ENCODE measurements around the gene NCK2.
"Not testable (repeated sequence)": the region's sequence is repeated elsewhere in the genome, so short reads cannot be mapped to it uniquely, and the experiment has no call there.

Gene NCK2

DNA sequence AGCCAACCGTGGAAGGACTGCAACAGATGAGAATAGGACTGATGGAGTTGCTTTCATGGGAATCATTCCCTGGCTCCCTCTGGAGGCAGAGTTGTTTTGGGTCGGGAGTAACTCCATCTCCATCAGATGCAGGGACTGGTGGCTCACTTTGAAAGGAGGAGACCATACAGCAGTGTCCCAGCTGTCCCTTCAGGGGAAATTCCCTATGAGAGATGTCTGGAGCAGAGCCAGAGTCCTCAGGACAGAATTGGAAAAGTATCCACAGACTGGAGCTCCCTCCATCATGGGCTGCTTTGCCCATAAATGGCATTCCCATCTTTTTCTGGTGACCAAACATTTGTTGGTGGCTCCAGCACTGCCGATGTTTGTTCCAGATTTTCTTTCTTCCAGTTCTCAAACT is 144.3 kb downstream of the NCK2 start:
- DNase-seq (ENCODE audit: low read depth, low spot score), result no peak

- DNase-seq (ENCODE audit: low read depth, low spot score), result no peak
Measured at GRCh38 chr2:105890111-105890510, 145.4 kb downstream of the NCK2 start.

DNA sequence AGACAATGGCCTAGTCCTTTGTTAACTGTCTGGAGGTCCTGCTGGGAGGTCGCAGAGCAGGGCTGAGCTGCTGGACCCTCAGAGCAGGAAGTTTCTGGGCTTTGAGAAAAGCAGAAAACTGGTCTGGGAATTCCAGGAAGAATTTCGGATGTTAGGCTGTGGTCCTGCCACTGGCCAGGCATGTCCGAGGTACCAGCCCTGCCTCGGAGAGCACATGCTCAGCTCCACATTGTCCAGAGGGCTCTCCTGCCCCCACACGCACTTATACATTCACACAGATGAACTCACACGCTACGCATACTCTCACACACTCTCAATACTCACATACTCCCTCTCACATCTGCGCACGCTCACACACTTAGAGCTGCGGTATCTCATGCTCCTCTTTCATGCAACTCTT is 146.1 kb downstream of the NCK2 start:
- DNase-seq (ENCODE audit: low read depth, low spot score), result no peak

DNA sequence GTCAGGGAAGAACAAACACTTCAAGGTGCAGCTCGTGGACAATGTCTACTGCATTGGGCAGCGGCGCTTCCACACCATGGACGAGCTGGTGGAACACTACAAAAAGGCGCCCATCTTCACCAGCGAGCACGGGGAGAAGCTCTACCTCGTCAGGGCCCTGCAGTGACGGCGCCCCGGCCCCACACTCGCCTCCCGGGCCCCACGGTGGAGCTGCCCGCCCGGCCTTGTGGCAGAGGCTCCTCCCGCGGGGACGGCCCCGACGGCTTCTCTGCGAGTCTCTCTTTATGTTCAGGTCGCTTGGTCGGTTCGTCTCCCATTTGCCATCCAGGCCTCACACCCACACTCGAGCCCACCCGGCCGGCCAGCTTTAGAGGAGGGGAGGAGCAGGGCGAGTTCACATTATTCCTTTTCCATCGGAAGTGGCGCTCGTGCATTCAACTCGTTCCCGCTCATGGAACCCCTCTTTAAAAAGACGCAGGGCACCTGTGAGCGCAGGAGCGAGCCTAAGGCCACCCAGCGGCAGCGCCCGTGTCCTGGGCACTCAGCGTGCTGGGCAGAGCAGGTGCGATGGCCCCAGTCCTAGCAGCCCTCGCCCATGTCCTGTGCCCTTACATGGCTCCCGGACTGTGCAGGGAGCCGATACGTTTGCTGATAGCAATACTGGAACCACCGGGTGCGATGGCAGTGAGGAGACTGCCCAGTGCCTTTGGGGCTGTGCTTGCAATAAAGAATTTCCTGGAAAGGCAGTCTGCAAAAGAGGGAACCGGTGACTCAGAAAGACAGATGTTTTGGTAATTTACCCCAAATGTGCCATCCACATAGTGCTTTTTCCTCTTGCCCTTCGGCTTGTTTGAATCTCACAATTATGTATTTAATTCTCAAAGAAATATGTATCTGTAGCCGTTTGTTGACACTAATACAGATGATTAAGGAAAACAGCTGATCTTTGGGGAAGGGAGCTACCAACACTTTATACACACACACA is 148.6 kb downstream of the NCK2 start:
- no peak for DNase-seq (ENCODE audit: low read depth, low spot score)

DNA sequence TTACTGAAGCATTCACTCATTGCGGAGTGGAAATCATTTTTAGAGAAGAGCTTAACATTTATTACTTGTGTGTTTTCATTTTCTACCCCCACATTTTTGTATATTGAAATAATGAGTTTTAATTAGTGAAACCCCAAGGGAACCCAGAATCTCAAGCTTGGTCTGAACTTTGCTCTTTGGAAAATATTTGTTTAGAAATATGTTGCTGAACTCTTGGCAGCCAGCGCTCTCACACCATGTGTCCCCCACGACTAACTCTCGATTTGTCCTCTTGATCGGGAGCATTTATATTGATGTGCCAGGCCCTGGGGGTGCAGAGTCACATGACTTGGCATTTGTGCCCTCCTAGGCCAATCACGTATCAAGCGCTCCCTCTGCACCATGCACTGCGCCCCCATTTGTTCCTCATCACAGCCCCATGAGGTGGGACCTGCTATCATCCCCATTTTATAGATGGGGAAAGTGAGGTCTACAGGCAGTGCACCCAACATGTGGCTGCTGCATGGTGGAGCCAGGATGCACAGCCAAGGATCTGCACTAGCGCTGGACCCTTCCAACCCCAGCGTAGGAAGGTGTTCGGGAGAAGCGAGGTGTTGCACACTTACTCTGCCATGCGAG is 149.7 kb downstream of the NCK2 start:
- DNase-seq (ENCODE audit: low read depth, low spot score), result no peak

DNA sequence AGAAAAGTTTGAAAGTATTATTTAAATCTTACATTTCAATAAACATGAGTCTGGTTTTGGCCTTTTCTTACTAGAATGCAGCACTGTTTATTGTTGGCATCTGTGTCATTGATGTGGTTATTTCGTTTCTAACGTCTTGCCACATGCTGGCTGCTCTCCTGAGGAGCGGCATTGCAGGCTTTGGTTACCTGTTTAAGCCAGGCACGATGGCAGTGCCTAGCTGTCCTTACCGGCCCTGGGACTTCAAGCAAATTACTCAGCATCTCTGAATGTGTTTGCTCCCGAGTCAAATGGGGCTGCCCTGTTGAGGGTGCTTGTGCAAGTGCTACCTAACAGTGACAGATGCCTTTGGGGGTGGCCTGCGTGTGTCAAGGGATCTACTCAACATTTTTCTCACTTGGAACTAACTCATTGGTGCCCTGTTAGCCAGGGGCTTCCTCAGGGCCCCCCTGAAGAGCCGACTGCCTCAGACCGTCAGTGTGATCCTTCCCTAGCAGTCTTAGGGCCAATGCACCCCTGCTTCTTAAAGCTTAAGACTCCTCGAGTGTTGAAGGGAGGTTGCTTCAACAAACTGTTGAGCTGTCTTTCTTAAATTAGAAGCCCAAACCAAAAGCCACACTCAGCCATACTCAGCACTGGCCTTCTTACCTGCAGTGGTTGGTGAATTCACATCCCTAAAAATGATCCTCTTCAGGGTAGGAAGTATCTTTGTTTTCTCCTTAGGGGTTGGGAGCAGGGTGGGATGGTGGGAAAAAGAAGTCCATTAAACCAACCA is 151.5 kb downstream of the NCK2 start:
- DNase-seq (ENCODE audit: low read depth, low spot score), result no peak

- no peak for DNase-seq (ENCODE audit: low read depth, low spot score)
Measured at GRCh38 chr2:105896765-105897163, 152.1 kb downstream of the NCK2 start.

- not testable (repeated sequence) for DNase-seq (ENCODE audit: low read depth, low spot score)
Measured at GRCh38 chr2:105897694-105898093, 153.0 kb downstream of the NCK2 start.

- DNase-seq (ENCODE audit: low read depth, low spot score), result no peak
Measured at GRCh38 chr2:105903051-105903674, 158.5 kb downstream of the NCK2 start.

DNA sequence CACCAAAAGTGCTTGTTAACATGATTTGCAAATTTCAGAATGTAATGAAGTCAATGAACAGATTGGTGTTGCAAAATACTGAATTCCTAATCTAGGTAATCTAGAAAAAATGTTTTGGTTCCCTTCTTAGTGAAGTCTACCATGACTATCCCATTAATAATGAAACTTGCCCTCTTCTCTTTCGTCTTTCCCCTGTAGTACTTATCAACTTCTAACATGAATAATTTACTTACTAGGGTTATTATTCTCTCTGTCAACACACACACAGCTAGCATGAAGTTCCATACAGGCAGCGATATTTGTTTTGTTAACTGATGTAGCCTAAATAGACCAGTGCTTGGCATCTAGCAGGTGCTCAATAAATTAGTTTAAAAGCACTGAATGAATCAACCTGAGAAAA is 160.2 kb downstream of the NCK2 start:
- DNase-seq (ENCODE audit: low read depth, low spot score), result no peak

GRCh38 chr2:105906481-105906880 is 161.8 kb downstream of the NCK2 start:
- no peak for DNase-seq (ENCODE audit: low read depth, low spot score)

DNA sequence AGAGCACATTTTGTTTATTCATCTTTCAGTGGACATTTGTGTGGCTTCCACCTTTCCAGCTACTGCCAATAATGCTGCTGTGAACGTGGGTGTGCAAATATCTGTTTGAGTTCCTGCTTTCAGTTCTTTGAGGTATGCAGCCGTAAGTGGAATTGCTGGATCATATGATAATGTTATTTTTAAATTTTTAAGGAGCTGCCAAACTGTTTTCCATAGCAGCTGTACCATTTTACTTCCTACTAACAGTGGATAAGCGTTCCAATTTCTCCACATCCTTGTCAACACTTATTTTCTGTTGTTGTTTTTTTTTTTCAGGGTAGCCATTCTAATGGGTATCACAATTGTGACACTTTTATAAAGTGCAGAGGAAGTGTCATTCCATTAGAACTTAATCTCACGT is 162.5 kb downstream of the NCK2 start:
- no peak for DNase-seq (ENCODE audit: low read depth, low spot score)

- DNase-seq (ENCODE audit: low read depth, low spot score), result no peak
Measured at GRCh38 chr2:105909215-105909614, 164.5 kb downstream of the NCK2 start.

DNA sequence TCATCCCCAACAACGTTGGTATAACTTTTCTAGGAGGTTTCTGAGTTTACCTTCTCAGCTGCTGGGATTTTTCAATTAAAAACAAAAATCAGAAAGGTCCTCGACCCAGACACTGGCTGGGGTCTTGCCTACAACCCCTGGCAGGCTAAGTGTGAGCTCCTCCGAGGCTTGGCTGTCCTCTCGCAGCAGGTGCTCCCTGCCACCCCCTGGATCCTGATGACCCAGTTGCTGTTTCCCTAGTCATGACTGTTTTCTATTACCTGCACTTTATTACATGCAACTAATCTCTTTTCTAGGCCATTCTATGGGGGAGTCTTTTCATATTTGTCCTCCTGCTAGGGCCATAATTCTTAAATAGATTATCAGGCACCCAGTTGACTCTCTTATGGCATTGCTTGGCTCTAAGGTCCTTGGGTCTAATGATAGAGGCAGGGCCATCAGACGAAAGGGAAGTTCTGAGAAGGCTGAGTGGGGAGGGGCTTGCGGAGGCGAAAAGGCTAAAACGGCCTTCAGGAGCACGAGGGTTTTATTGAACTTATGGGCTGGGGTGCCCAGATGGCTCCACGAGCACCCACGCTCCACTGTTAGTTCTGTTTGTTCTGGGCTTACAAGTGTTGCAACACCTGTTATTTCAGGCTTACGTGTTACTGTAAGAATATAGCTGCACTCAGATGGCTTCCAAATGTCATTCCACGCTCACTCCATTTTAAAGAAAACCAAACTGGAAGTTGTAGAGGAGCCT is 166.0 kb downstream of the NCK2 start:
- DNase-seq (ENCODE audit: low read depth, low spot score), result no peak

GRCh38 chr2:105911425-105911824 is 166.7 kb downstream of the NCK2 start:
- DNase-seq (ENCODE audit: low read depth, low spot score), result no peak

DNA sequence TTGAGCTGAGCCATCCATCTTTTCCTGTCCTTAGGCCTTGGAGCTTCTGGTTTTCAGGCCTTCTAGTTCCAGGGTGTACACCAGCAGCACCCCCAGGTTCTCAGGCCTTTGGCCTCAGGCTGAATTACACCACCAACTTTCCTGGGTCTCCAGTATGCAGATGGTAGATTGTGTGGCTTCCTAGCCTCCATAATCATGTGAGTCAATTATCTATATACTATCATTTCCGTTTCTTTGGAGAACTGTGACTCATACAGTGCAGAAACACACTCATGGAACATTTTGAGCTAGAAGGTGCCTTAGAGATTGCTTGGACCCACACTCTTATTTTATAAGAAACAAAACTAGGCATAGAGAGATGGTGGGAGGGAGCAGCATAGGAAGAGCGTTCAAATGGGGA is 167.4 kb downstream of the NCK2 start:
- DNase-seq (ENCODE audit: low read depth, low spot score), result no peak

DNA sequence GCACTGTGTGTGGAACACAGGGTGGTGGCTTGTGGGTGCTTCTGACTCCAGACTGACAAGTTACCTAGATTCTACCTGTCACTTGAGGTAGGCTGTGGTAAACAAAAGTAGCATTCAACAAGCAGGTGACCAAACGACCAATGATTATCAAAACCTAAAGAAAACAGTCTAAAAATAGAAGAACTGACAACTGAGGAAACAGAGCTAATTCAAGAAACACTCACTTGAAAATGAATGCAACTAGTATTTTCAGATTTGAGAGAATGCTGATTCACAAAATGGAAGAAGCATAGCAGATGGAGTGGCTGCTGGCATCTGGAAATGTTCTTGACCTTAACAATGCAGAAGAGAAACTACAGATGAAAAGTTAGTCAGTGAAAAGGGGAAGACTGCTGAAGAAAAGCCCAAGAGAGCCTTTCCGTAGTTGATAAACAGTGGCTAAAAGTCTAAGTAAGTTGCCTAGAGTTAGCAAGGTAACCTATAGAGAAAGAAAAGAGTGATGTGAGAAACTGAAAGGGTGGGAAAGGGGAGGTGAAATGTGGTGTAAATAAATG is 170.4 kb downstream of the NCK2 start:
- DNase-seq (ENCODE audit: low read depth, low spot score), result no peak

DNA sequence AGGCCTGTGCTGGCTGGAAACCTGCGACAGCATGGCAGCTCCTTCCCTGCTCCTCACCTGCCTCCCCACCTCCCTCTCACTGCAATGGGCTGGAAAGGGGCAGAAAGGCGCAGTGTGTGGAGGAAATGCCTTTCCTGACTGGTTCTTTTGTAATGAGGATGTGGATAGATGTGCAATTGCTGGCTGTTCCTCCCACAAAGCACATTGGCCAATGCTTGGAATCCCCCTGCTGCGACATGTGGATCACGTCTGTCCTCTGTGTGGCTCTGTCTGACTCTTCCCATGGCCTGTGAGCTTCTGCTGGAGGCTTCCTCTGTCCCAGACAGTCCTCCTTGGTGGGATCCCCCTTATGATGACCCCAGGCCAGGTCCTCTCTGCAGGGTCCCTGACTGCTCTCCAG is 172.5 kb downstream of the NCK2 start:
- no peak for DNase-seq (ENCODE audit: low read depth, low spot score)

DNA sequence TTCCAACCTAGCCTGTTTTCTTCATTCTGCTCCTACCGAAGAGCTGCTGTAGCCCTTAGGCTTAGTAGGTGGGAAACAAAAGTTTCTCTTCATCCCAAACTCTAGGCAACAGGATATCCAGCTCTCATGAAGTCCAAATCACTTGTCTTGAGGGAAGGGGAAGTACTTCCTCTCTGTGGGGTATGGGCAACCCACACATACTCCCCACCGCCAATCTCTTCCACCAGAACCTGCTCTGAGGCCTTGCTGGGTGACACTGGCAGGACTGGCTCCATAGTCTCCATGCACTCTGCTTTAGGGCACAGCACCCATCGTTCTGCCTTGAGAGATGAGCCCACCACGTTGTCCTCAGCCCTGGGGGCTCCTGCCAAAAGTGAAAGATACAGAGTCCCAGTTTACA is 173.0 kb downstream of the NCK2 start:
- no peak for DNase-seq (ENCODE audit: low read depth, low spot score)

GRCh38 chr2:105919191-105919811 is 174.6 kb downstream of the NCK2 start:
- DNase-seq (ENCODE audit: low read depth, low spot score), result no peak

Measured in brain pericyte (primary cell).